NCI-H2196 (cell line): Measurements from ENCODE around the gene LINGO3.

ENCODE experiments used
- DNase-seq: peaks from one replicate; lab custom pipeline; 2025; ENCODE audit not compliant: unreplicated experiment; lab: John Stamatoyannopoulos, UW

LINGO3 gene

DNA sequence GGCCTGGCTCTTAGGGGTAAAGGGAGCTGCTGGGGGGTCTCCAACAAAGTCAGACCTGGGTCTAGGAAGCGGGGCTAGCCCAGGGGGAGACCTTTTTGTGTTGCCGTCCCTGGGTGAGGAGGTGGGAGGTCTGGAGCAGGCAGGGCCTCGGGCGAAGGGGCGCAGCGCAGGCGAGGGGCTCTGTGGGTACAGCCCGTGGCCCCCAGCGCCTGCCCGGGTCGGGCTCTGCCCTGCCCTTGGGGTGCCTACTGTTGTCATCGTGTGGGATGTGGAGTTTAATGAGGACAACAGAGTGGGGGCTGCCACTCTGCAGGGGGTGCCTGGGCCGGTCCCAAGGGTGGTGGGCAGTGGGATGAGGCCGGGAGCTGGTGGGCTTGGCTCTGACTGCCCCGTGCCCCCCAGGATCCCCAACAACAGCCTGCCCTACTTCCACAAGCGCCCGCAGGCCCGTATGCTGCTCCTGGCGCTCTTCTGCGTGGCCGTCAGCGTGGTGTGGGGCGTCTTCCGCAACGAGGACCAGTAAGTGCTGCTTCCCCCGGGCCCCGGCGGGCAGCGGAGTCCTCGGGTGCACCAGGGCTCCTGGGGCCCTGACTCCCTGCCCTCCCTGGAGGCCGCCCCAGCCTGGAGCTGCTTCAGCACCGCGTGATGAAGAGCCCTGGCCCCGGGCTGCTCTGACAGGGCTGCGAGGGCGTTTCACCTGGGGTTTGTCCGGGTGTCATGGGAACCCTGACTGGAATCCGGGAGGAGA is 32.7 kb upstream of the LINGO3 start:
- no peak for DNase-seq

DNA sequence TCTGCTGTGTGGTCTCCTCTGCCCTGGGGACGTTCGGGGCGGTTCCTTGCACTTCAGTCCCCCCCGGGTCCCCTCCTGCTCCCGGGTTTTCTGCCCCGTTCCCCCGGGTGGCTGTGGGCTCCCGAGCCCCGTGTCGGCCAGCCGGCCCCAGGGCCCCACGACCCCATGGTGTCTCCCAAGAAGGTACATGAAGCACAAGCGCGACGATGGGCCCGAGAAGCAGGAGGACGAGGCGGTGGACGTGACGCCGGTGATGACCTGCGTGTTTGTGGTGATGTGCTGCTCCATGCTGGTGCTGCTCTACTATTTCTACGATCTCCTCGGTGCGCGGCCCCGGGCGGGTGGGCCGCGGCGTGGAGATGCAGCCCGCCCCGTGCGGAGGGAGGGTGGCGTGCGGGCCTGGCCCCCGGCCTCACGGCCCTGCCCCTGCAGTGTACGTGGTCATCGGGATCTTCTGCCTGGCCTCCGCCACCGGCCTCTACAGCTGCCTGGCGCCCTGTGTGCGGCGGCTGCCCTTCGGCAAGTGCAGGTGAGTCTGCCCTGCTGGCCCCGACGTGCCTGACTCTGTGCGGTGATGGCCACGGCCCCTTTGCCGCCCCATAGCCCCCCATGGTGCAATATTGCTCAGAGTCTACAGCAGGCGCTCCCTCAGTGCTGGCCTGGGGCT is 31.8 kb upstream of the LINGO3 start:
- no peak for DNase-seq

DNA sequence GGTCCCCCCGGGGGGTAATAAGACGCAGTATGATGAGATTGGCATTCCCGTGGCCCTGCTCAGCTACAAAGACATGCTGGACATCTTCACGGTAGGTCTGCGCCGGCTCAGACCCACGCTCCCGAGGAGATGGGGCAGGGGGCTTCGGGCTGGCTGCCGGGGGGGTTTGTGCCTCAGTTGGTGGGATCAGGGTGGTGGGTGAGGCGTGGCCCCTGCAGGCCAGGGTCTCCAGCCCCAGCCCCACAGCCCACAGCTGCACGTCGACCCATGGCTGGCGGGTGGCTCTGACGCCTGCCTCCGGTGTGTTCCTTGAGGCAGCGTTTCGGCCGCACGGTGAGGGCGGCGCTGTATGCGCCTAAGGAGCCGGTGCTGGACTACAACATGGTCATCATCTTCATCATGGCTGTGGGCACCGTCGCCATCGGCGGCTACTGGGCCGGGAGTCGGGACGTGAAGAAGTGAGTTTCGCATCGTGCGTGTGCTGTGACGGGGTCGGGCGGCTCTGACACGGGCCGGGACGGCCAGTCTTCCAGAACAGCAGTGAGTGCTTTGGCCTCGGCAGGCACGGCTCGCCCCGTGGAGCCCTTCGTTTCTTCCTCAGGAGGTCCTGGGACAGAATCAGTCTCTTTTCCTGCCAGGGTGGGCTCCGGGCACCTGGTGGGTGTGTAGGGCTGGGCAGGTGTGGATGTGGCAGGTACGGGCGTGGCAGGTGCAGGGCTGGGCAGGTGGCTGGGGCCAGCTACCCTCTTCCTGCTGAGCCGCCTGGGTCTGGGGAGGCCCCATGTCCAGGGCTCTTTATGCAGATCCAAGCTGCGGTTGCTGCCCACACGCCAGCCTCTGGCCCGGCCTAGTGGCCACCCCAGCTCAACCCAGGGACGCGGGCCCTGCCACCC is 31.0 kb upstream of the LINGO3 start:
- no peak for DNase-seq

DNA sequence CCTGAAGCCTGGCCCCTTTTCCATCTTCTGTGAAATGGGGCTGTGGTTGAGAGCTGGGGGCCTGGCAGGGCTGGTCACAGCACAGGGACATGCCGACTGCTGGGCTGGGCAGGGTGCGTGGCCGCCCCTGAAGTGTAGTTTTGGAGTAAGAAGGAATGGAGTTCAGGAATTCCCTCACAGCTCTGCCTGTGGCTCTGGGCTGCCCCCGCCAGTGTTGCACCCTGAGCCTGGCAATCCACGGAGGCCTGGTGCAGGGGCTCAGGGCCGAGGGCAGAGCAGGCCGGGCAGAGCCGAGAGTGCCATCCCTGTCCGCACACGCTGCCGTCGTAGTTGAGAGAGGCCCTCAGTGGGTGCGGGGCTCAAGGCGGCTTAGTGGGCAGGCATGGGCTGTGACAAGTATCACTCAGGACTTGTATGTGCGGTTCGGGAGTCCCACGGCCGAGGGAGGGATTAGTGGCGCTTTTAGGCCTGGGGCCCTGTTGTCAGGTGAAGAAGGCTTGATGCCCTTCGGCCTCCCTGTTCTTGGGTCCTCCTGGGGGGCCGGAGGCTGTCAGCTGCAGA is 30.2 kb upstream of the LINGO3 start:
- no peak for DNase-seq

DNA sequence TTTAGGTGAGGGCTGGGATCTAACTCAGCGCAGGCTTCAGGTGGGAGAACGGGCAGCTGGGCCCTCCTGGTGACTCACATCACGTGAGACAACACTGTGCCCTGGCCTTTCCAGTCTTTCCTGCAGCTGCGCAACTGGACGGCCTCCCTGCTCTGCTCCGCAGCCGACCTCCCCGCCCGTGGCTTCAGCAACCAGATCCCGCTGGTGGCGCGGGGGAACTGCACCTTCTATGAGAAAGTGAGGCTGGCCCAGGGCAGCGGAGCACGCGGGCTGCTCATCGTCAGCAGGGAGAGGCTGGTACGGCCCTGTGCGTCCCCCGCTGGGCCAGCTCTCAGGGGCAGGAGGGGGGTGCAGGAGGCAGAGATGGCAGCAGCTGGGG is 29.4 kb upstream of the LINGO3 start:
- DNase-seq, result peak; percentile 32

DNA sequence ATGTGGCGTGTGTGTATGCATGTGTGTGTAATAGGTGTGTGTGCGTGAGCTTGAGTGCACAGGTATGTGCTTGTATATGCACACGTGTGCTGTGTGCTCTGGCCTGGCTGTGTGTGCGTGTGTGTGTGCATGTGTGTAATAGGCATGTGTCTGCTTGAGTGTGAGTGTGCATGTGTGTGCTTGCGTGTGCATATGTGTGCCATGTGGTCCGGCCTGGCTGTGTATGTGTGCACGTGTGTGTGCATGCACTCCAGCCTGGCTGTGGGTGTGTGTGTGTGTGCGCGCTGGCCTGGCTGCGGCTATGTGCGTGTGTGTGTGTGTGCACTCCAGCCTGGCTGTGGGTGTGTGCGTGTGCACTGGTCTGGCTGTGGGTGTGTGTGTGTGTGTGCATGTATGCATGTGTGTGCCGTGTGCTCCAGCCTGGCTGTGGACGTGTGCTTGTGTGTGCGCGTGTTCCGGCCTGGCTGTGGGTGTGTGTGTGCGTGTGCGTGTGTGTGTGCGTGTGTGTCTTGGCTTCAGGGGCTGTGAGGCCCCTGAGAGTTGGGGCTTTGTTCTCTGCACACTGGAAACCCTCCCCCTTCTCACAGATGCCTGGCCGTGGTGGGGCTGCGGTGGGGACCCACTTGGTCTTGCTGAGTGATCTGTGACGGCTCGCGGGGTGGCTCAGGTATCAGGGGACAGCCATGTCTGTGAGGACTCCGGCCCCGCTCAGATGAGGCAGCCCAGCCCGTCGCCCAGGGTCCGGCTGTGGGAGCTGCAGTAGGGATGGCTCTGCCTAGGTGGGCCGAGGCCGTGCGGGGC is 28.8 kb upstream of the LINGO3 start:
- no peak for DNase-seq

DNA sequence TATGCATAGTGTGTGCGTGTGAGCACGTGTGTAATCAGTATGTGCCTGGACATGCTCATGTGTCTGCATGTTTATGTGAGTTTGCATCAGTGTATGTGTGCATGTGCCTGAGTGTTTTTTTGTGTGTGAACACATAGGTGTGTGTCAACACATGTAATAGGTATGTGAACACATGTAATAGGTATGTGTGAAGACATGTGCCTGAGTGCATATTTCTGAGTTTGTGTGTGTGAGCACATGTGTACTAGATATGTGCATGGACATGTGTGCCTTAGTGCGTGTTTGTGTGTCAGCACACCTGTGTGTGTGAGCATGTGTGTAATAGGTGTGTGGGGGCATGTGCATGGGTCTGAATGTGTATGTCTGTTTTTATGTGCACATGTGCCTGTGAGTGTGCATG is 27.9 kb upstream of the LINGO3 start:
- DNase-seq, result no peak

DNA sequence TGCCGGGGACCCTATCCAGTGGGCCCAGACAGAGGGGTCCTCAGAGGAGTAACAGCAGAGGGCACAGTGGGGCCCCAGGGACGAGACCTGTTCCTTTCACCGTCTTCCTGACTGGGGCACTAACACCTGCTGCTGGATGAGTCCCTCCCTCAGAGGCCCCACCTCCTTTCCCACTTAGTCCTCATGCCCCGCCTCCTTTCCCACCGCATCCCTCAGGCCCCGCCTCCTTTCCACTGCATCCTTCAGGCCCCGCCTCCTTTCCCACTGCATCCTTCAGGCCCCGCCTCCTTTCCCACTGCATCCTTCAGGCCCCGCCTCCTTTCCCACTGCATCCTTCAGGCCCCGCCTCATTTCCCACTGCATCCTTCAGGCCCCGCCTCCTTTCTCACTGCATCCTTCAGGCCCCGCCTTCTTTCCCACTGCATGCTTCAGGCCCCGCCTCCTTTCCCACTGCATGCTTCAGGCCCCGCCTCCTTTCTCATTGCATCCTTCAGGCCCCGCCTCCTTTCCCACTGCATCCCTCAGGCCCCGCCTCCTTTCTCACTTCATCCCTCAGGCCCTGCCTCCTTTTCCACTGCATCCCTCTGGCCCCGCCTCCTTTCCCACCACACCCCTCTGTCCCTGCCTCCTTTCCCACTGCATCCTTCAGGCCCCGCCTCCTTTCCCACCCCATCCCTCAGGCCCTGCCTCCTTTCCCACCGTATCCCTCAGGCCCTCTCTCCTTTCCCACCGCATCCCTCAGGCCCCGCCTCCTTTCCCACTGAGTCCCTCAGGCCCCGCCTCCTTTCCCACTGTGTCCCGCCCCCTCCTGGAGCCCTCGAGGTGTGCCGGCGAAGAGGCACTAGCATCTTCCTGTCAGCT is 27.3 kb upstream of the LINGO3 start:
- DNase-seq, result no peak

DNA sequence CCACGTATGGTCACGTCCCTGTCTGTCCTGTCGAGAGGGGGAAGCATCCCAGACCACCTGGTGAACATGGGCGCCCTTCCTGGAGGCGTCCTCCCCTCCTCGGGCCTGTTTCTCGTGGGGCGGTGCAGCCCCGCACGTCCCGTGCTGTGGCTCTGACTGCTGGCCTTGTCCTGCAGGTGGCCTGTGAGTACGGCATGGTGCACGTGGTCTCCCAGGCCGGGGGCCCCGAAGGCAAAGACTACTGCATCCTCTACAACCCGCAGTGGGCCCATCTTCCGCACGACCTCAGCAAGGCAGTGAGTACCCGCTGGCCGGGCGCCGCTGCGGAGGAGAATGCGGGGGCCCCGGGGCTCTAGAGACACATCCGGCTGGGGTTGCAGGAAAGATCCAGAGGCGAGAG is 26.5 kb upstream of the LINGO3 start:
- no peak for DNase-seq

DNA sequence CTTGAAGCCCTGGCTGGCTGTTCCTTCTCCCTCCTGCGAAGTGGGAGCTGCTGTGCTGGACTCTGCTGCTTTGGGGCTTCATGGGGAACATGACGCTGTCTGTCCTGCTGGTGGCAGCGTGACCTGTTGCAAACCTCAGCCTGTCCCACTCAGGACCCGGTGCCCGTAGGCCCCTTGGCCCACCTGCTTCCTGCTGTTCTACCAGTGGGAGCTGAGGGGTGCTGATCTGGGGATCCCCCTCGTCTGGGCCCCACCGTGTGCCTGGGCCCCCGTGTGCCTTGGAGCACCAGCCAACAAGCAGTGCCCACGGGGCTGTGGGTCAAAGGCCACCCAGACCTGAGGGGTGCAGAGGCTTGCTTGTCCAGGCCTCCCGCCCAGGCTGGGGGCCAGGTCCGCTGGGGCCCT is 25.9 kb upstream of the LINGO3 start:
- no peak for DNase-seq

DNA sequence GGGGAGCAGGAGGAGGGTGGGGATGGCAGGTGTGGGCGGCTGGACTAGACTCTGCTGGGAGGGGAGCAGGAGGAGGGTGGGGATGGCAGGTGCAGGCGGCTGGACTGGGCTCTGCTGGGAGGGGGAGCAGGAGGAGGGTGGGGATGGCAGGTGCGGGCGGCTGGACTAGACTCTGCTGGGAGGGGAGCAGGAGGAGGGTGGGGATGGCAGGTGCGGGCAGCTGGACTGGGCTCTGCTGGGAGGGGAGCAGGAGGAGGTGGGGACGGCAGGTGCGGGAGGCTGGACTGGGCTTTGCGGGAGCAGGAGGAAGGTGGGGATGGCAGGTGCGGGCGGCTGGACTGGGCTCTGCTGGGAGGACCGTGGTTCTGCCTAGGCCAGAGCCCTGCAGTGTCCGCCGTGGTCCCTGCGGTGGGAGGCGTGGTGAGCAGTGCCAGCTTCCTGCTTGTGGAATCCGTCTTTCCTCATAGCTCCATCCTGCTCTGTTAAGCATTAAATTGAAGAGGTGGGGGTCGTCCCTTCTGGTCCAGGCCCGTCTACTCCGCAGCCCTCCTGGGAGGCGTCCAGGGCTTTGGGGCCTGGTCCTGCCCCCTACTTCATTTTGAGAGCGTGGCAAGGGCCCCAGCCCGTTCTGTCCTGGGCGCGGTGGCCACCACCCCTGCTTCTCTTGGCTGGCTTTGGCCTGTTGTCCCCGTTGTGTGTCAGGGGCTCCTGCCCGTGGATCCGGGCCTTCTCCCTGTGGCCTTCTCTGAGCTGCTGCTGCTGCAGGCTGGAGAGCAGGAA is 25.3 kb upstream of the LINGO3 start:
- DNase-seq, result peak; percentile 88

DNA sequence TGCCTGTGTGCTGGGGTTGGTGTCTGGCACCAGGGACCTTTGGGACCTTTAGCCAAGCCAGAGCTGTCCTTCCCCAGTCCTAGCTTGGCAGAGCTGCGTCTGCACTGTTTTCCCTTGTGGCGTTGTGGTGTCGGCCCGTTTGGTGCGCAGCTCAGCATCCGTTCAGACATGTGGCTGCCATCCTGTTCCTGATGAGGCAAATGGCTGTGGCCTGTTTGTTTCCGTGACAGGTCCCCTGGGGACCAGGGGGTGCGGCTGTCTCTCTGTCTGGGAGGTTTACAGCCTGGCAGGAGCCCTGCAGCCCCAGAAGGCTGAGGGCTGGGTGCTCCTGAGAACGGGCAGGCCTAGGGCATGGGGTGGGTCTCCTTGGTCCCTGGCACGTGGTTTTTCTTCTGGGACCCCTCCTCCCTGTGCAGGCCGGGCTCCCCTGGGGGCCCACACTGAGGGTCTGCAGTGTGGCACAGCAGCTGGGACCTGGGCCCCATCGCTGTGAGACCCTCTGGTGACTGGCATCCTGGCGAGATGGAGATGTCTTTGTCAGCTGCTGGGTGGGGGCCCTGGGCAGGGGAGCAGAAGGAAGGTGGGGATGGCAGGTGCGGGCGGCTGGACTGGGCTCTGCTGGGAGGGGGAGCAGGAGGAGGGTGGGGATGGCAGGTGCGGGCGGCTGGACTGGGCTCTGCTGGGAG is 24.5 kb upstream of the LINGO3 start:
- DNase-seq, result no peak

DNA sequence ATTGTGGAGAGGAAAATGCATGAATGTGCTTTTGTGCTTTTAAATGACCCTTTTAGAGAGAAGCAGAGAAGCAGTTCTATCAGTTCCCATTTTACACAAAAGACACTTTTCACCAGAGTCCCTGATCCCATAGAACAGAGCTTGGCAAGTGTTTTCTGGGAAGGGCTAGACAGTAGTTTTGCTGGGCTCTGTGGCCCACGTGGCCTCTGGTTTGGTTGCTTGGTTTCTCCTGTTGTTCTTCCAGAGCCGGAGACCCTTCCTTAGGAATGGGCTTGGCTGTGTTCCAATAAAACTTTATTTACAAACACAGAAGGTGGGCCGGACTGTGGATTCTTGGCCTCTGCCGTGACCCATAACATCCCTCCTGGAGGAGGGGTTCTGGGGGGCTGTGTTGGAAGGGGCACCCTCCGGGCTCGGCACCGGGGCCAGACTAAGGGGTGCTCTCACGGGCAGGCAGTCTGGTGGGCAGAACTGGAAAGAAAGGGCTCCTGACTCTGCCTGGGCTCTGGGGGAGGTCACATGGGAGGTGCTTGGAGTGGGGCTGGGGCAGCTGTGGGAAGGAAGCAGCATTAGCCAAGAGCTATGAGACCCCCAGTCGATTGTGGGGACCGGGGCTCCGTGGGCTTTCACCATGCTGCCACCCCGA is 23.8 kb upstream of the LINGO3 start:
- DNase-seq, result no peak

DNA sequence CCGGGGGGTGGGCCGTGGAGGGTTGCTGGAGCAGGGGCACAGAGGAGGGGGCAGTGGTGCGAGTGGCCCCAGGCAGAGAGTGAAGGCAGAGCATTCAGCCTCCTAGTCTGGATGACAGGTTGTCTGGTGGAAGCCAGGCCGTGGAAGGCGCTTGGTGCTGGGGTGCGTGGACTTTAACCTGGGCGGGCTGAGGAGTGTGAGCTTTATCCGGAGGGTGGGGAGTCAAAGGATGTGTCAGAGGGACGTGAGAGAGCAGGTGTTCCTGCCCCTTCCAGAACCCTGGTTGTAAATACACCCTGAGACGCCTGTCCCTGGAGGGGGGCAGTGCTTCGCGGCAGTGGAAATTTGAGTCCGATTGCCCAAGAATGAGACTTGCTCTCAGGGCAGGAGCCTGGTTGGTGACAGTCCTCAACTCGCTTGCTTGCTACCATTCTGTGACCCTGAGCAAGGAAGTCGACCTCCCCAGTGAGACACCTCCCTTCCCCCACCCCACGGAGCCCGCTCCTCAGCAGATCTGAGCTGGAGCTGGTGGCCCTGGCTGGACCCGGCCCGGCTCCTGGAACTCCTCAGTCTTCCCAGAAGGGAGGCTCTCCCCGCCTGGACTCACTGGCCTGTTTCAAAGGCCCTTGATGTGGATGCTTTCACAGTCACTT is 22.8 kb upstream of the LINGO3 start:
- peak; percentile 42 for DNase-seq

DNA sequence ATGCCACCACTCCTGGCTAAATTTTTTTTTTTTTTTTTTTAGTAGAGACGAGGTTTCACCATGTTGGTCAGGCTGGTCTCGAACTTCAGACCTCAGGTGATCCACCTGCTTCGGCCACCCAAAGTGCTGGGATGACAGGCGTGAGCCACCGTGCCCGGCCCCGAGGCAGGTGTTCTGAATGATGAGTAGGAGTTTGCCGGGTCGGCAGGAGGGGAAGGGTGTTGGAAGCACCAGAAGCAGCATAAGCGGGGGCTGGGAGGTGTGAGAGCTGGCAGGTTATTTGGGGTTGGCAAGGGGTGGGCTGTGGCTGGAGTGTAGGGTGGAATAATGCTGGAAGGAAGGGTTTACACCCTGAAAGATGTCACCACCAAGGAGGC is 22.3 kb upstream of the LINGO3 start:
- DNase-seq, result no peak

DNA sequence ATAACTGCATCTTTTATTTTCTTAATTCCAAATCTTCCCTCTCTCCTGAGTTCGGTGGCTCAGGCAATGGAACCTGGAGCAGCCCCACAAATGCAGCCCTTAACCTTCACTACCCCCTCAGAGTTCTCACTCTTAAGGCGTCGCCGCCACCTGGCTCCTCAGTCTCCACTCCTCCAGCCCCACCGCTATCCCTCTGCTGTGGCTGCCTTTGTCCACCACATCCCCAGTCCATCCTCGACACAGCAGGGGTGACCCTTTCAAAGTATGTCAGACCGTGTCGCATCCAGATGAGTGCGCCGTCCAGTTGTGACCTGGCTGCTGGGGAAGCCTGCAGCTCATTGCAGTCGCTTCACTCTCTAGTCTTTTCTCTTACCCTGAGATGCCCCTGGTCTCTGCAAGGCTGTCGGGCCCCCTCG is 21.6 kb upstream of the LINGO3 start:
- DNase-seq, result no peak

DNA sequence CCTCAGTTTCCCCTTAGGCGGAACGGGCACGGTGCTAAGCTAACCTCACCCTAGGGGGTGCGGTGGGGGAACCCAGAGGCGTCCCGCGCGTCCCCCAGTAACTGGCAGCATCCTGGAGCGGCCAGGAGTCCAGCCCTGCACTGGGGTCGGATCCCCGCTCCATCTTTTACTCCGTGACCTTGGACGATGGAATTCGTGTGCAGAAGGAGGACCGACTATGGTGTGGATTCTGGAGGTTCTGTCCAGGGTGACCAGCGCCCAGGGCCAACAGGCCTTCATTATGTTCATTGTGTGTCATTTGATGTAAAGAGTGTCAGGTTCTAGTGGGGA is 21.2 kb upstream of the LINGO3 start:
- no peak for DNase-seq
